Activated naive CD8-positive, alpha-beta T cell treated with anti-CD3 and anti-CD28 coated beads, Interleukin-2, amount 50 U/mL, for 16 hours (primary cell): ENCODE measurements around the gene SHF.
A peak's percentile ranks its signal among the peaks of the same experiment; 100 is the strongest.

ENCODE experiments used
- DNase-seq: peaks from one replicate; pipeline ENCODE4 v3.0.0-alpha.2; 2020; ENCODE audit warnings: low read depth, low spot score

SHF gene

GRCh38 chr15:45169608-45170480 lies 17.9 kb downstream of the SHF start:
- DNase-seq, result no peak

GRCh38 chr15:45168751-45169551 lies 18.8 kb downstream of the SHF start:
- no peak for DNase-seq

GRCh38 chr15:45168286-45168685 lies 19.5 kb downstream of the SHF start:
- DNase-seq, result no peak

GRCh38 chr15:45167631-45168205 lies 20.0 kb downstream of the SHF start:
- DNase-seq, result no peak

GRCh38 chr15:45166834-45167630 lies 20.7 kb downstream of the SHF start:
- DNase-seq, result peak; percentile 52

GRCh38 chr15:45165536-45165935 lies 22.2 kb downstream of the SHF start:
- no peak for DNase-seq

GRCh38 chr15:45164914-45165313 lies 22.9 kb downstream of the SHF start:
- DNase-seq, result no peak

- no peak for DNase-seq
Measured at GRCh38 chr15:45163508-45163856, 24.3 kb downstream of the SHF start.

- peak; percentile 27 for DNase-seq
Measured at GRCh38 chr15:45162771-45163507, 24.8 kb downstream of the SHF start.

GRCh38 chr15:45161666-45162065 lies 26.1 kb downstream of the SHF start:
- no peak for DNase-seq

- DNase-seq, result no peak
Measured at GRCh38 chr15:45157974-45158373, 29.8 kb downstream of the SHF start.

- no peak for DNase-seq
Measured at GRCh38 chr15:45156744-45157455, 30.9 kb downstream of the SHF start.

GRCh38 chr15:45155739-45156138 lies 32.0 kb downstream of the SHF start:
- DNase-seq, result no peak

- no peak for DNase-seq
Measured at GRCh38 chr15:45151998-45152828, 35.6 kb downstream of the SHF start.

- no peak for DNase-seq
Measured at GRCh38 chr15:45150997-45151396, 36.8 kb downstream of the SHF start.

GRCh38 chr15:45150481-45150880 lies 37.3 kb downstream of the SHF start:
- DNase-seq, result no peak

- no peak for DNase-seq
Measured at GRCh38 chr15:45149060-45149459, 38.7 kb downstream of the SHF start.

GRCh38 chr15:45148076-45149059 lies 39.4 kb downstream of the SHF start:
- DNase-seq, result no peak
